KOPT-K1 (cell line): ENCODE results near the gene PCDHB14.
"Not testable (repeated sequence)": the region's sequence is repeated elsewhere in the genome, so short reads cannot be mapped to it uniquely, and the experiment has no call there.

Experiments
- H3K27ac ChIP-seq: fragments of 200-600 bp; sonication (generic); 2 replicates; pipeline ENCODE4 v1.5.1; 2016; ENCODE audit warnings: antibody characterized with exemption, mild to moderate bottlenecking, low read depth, low read length; ENCODE audit not compliant: poor library complexity, severe bottlenecking
- H3K36me3 ChIP-seq: fragments of 200-600 bp; sonication (generic); 2 replicates; pipeline ENCODE4 v1.5.1; 2017; ENCODE audit warnings: antibody characterized with exemption, mild to moderate bottlenecking, low read length, moderate library complexity; ENCODE audit not compliant: insufficient read depth
- H3K9me3 ChIP-seq: fragments of 200-600 bp; sonication (generic); 2 replicates; pipeline ENCODE4 v1.5.1; 2017; ENCODE audit warnings: antibody characterized with exemption, low read length, mild to moderate bottlenecking; ENCODE audit not compliant: insufficient read depth, poor library complexity, severe bottlenecking

Gene PCDHB14

DNA sequence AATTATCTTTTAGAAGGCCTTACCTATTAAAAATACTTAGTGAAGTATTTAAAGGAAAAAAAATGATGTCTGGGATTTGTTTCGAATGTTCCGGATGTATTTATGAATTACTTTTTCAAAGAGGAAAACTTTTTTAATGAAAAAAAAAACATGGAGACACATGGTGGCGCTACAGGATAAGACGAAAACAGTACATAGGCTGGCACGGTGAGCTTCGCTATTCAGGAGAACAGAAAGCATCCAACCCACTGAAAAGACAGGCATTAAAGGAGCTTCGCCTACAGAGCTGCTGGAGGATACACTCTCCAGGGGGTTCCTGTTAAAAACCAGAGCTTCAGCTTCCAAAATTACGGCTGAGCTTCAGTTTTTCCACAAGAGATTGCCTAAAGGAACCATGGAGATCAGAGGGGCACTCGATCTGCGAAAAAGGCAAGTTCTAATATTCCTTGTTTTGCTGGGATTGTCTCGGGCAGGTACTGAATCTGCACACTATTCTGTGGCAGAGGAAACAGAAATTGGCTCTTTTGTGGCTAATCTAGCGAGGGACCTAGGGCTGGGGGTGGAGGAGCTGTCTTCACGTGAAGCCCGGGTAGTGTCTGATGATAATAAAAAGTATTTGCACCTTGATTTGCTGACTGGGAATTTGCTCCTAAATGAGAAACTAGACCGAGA, at the start of gene PCDHB14:
PCDHB14 (plus strand) TSS at position 232 of the 672 bp plus-strand sequence; CDS start at position 395, 163 bp downstream.
- H3K9me3 ChIP-seq, result no peaks in the 10 kb centered on the region
- H3K27ac ChIP-seq, result no peak within 1 kb of the TSS
- H3K36me3 ChIP-seq, result no peaks in the 10 kb centered on the region

DNA sequence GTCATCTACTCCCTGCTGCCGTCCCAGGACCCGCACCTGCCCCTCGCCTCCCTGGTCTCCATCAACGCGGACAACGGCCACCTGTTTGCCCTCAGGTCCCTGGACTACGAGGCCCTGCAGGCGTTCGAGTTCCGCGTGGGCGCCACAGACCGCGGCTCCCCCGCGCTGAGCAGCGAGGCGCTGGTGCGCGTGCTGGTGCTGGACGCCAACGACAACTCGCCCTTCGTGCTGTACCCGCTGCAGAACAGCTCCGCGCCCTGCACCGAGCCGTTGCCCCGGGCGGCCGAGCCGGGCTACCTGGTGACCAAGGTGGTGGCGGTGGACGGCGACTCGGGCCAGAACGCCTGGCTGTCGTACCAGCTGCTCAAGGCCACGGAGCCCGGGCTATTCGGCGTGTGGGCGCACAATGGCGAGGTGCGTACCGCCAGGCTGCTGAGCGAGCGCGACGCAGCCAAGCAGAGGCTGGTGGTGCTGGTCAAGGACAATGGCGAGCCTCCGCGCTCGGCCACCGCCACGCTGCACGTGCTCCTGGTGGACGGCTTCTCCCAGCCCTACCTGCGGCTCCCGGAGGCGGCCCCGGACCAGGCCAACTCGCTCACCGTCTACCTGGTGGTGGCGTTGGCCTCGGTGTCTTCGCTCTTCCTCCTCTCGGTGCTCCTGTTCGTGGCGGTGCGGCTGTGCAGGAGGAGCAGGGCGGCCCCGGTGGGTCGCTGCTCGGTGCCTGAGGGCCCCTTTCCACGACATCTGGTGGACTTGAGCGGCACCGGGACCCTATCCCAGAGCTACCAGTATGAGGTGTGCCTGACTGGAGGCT, 48.6 kb upstream of the PCDHB14 start:
- not testable (repeated sequence) for H3K36me3 ChIP-seq, H3K9me3 ChIP-seq, H3K27ac ChIP-seq

DNA sequence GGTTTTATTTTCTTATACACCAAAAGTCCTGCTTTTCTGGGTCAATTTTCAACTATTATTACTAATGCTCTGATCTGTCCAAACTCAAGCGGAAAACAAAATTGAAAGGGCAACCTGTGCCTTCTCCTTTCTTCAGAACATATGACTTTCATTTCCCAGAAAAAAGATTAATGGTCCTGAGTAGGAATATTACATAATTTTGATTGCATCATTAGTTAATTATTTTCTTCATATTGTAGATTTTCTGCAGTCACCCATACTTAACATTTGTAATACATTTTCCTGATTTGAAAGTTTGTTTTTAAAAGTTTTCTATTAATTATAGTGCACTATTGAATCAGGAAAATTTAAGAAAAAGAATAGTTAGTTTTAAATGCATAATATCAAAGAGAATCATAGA, 47.2 kb upstream of the PCDHB14 start:
- no peak overlapping the region for H3K27ac ChIP-seq

DNA sequence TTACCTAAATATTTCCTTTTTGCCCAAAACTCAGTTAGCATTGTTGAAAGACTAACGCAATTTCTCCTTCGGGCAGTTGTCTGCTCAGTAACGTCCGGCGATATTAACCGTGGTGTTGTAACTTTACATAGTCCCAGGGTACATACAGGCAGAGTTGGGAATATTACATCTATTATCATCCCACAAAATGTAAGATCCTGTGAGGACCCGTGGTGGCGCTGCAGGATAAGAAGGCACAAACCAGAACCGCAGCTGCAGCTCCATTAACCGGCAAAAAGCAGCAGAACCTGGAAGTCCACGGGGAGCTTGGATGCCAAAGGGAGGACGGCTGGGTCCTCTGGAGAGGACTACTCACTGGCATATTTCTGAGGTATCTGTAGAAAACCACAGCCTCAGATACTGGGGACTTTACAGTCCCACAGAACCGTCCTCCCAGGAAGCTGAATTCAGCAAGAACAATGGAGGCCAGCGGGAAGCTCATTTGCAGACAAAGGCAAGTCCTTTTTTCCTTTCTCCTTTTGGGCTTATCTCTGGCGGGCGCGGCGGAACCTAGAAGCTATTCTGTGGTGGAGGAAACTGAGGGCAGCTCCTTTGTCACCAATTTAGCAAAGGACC, 45.5 kb upstream of the PCDHB14 start, which contains the start of gene PCDHB8:
PCDHB8 (plus strand) TSS at position 214 of the 615 bp plus-strand sequence; CDS start at position 459, 245 bp downstream.
- H3K9me3 ChIP-seq, H3K27ac ChIP-seq, H3K36me3 ChIP-seq: not testable (repeated sequence)

More for the DNA sequence above, 47.2 kb upstream of the PCDHB14 start:
- Histone ChIP-seq H3K9me3 (no peaks in the 10 kb centered on the region), H3K36me3 (no peaks in the 10 kb centered on the region)

DNA sequence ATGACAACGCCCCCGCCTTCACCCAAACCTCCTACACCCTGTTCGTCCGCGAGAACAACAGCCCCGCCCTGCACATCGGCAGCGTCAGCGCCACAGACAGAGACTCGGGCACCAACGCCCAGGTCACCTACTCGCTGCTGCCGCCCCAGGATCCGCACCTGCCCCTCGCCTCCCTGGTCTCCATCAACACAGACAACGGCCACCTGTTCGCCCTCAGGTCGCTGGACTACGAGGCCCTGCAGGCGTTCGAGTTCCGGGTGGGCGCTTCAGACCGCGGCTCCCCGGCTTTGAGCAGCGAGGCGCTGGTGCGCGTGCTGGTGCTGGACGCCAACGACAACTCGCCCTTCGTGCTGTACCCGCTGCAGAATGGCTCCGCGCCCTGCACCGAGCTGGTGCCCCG, 43.8 kb upstream of the PCDHB14 start:
- H3K9me3 ChIP-seq, H3K36me3 ChIP-seq, H3K27ac ChIP-seq: not testable (repeated sequence)

DNA sequence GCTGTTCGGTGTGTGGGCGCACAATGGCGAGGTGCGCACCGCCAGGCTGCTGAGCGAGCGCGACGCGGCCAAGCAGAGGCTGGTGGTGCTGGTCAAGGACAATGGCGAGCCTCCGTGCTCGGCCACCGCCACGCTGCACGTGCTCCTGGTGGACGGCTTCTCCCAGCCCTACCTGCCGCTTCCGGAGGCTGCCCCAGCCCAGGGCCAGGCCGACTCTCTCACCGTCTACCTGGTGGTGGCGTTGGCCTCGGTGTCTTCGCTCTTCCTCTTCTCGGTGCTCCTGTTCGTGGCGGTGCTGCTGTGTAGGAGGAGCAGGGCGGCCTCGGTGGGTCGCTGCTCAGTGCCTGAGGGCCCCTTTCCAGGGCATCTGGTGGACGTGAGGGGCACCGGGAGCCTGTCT, 43.3 kb upstream of the PCDHB14 start:
- not testable (repeated sequence) for H3K27ac ChIP-seq, H3K9me3 ChIP-seq, H3K36me3 ChIP-seq

DNA sequence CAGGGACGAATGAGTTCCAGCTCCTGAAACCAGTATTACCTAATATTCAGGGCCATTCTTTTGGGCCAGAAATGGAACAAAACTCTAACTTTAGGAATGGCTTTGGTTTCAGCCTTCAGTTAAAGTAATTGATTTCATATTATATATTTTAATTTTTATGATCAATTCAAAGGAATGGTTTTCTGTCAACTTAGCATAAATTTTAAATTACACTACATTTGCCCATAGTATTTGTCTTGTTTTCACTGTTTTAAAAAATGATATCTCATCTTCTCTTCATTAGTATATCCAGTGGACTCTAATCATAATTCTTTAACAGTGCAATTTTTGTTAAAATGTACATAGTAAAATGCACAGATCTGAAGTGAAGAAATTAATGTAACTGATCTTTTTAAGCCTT, 42.8 kb upstream of the PCDHB14 start:
- H3K36me3 ChIP-seq, result no peaks in the 10 kb centered on the region
- no peak overlapping the region for H3K27ac ChIP-seq
- no peaks in the 10 kb centered on the region for H3K9me3 ChIP-seq

DNA sequence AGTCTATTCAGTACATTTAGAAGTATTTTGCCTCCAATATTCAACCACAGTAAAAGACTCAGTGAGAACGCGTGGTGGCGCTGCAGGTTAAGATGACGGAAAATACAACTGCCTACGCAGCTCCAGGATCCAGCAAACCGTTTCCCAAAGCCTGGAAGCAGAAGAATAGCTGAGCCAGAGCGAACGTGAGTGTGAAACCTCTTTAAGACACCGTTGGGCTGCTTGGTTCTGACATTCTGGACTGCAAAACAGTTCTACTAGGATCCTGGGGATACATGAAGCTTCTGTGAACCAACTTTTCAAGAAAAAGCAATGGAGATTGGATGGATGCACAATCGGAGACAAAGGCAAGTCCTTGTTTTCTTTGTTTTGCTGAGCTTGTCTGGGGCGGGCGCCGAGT, 40.9 kb upstream of the PCDHB14 start, which contains the start of gene PCDHB16:
PCDHB16 (plus strand) TSS at position 140 of the 400 bp plus-strand sequence; CDS start at position 313, 173 bp downstream.
- Histone ChIP-seq H3K9me3 (no peaks in the 10 kb centered on the region), H3K27ac (no peak within 1 kb of the TSS), H3K36me3 (no peaks in the 10 kb centered on the region)

DNA sequence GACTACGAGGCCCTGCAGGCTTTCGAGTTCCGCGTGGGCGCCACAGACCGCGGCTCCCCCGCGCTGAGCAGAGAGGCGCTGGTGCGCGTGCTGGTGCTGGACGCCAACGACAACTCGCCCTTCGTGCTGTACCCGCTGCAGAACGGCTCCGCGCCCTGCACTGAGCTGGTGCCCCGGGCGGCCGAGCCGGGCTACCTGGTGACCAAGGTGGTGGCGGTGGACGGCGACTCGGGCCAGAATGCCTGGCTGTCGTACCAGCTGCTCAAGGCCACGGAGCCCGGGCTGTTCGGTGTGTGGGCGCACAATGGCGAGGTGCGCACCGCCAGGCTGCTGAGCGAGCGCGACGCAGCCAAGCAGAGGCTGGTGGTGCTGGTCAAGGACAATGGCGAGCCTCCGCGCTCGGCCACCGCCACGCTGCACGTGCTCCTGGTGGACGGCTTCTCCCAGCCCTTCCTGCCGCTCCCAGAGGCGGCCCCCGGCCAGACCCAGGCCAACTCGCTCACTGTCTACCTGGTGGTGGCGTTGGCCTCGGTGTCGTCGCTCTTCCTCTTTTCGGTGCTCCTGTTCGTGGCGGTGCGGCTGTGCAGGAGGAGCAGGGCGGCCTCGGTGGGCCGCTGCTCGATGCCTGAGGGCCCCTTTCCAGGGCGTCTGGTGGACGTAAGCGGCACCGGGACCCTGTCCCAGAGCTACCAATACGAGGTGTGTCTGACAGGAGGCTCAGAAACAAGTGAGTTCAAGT, 38.9 kb upstream of the PCDHB14 start:
- H3K36me3 ChIP-seq, H3K27ac ChIP-seq, H3K9me3 ChIP-seq: not testable (repeated sequence)

DNA sequence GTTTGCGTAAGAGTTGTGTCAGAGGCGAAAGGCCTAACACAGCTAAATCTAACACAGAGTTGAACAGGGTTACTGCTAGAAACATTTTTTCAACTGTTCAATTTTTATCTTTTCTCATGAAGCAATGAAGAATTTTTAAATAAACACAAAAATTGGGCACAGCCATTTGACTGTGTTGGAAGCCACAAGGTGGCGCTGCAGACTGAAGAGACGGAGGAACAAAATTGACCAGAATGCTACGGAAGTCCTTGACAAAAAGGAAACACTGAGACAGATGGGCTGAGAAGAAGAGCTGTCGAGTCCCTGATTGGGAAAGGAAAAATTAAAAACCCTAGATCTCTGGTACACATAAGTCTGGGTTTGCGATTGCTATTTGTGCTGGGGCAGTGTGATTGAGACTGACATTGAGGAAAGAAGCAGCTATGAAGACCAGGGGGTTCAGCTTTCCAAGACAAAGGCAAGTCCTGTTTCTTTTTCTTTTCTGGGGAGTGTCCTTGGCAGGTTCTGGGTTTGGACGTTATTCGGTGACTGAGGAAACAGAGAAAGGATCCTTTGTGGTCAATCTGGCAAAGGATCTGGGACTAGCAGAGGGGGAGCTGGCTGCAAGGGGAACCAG, 36.1 kb upstream of the PCDHB14 start, which contains the start of gene PCDHB9:
PCDHB9 (plus strand) TSS at position 265 of the 616 bp plus-strand sequence; CDS start at position 423, 158 bp downstream.
- no peak within 1 kb of the TSS for H3K27ac ChIP-seq
- no peaks in the 10 kb centered on the region for H3K36me3 ChIP-seq
- H3K9me3 ChIP-seq, result no peaks in the 10 kb centered on the region

DNA sequence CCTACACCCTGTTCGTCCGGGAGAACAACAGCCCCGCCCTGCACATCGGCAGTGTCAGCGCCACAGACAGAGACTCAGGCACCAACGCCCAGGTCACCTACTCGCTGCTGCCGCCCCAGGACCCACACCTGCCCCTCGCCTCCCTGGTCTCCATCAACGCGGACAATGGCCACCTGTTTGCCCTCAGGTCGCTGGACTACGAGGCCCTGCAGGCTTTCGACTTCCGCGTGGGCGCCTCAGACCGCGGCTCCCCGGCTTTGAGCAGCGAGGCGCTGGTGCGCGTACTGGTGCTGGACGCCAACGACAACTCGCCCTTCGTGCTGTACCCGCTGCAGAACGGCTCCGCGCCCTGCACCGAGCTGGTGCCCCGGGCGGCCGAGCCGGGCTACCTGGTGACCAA, 34.5 kb upstream of the PCDHB14 start:
- not testable (repeated sequence) for H3K9me3 ChIP-seq, H3K27ac ChIP-seq, H3K36me3 ChIP-seq

DNA sequence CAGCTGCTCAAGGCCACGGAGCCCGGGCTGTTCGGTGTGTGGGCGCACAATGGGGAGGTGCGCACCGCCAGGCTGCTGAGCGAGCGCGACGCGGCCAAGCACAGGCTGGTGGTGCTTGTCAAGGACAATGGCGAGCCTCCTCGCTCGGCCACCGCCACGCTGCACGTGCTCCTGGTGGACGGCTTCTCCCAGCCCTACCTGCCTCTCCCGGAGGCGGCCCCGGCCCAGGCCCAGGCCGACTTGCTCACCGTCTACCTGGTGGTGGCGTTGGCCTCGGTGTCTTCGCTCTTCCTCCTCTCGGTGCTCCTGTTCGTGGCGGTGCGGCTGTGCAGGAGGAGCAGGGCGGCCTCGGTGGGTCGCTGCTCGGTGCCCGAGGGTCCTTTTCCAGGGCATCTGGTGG, 34.0 kb upstream of the PCDHB14 start:
- H3K9me3 ChIP-seq, H3K36me3 ChIP-seq, H3K27ac ChIP-seq: not testable (repeated sequence)

DNA sequence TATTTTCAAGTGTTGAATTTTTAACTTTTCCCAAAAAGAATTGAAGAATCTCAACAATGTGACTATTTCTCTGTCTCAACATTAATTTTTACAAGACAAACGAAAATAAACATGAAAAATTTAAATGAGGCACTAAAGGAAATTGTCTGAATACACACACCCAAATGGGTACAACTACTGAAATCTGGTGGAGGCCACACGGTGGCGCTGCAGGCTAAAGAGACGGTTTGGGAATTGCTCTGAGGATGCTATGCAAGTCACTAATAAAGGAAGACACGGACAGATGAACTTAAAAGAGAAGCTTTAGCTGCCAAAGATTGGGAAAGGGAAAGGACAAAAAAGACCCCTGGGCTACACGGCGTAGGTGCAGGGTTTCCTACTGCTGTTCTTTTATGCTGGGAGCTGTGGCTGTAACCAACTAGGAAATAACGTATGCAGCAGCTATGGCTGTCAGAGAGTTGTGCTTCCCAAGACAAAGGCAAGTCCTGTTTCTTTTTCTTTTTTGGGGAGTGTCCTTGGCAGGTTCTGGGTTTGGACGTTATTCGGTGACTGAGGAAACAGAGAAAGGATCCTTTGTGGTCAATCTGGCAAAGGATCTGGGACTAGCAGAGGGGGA, 30.9 kb upstream of the PCDHB14 start, which contains the start of gene PCDHB10:
PCDHB10 (plus strand) TSS at position 244 of the 616 bp plus-strand sequence; CDS start at position 444, 200 bp downstream.
- H3K9me3 ChIP-seq, result peaks cover 11% of the 10 kb centered on the region
- H3K27ac ChIP-seq, result no peak within 1 kb of the TSS
- no peaks in the 10 kb centered on the region for H3K36me3 ChIP-seq

DNA sequence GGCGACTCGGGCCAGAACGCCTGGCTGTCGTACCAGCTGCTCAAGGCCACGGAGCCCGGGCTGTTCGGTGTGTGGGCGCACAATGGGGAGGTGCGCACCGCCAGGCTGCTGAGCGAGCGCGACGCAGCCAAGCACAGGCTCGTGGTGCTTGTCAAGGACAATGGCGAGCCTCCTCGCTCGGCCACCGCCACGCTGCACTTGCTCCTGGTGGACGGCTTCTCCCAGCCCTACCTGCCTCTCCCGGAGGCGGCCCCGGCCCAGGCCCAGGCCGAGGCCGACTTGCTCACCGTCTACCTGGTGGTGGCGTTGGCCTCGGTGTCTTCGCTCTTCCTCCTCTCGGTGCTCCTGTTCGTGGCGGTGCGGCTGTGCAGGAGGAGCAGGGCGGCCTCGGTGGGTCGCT, 28.8 kb upstream of the PCDHB14 start:
- H3K27ac ChIP-seq, H3K36me3 ChIP-seq: not testable (repeated sequence)
- peaks cover 23% of the 10 kb centered on the region for H3K9me3 ChIP-seq
